Measurements from ENCODE around the gene TEX44.

Gene TEX44

DNA sequence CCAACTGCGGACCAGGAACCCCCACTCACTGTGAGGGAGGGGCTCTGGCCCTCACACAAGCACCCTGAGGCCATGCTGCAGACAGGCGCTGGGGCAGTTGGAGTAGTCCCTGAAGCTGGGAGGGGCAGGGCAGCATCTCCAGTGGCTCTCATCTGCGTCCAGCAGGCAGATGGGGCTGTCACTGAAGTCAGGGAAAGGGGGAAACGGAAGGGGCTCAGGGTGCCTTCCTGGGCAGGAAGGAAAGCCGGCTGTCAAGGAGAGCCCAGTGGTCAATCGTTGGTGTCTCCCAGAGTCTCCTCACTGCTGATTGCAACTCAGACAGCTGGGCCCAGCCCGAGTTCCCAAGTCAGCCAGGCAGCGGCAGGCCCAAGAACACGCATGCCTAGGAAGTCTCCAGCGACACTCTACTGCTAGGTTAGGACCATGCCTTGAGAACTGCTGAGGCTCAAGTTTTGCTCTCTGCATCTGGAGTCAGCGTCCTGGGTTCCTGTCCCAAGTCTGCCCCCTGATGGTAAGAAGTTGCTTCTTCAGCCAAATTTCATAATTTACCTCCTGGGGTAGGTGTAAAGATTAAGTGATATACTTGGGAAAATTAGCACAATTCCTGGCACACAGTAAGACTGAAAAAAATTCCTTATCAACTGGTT lies 35.0 kb upstream of the TEX44 start:
- TF ChIP-seq, protein P1, sequence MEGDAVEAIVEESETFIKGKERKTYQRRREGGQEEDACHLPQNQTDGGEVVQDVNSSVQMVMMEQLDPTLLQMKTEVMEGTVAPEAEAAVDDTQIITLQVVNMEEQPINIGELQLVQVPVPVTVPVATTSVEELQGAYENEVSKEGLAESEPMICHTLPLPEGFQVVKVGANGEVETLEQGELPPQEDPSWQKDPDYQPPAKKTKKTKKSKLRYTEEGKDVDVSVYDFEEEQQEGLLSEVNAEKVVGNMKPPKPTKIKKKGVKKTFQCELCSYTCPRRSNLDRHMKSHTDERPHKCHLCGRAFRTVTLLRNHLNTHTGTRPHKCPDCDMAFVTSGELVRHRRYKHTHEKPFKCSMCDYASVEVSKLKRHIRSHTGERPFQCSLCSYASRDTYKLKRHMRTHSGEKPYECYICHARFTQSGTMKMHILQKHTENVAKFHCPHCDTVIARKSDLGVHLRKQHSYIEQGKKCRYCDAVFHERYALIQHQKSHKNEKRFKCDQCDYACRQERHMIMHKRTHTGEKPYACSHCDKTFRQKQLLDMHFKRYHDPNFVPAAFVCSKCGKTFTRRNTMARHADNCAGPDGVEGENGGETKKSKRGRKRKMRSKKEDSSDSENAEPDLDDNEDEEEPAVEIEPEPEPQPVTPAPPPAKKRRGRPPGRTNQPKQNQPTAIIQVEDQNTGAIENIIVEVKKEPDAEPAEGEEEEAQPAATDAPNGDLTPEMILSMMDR (IDR thresholded peaks at IDR 0.05; ENCODE audit: insufficient read depth, low read length, poor library complexity, severe bottlenecking), result peak; percentile 73
- no peak overlapping the region for H3K4me3 ChIP-seq (replicated peaks; ENCODE audit: low read depth, low read length)
- DNase-seq (ENCODE audit: extremely low read depth, insufficient read length), result peak; percentile 62
- no peaks in the 10 kb centered on the region for H3K27me3 ChIP-seq (replicated peaks; ENCODE audit: control insufficient read depth, insufficient read depth, low read length)
- no peaks in the 10 kb centered on the region for H3K36me3 ChIP-seq (ENCODE audit: control insufficient read depth, insufficient read depth, low read length)

DNA sequence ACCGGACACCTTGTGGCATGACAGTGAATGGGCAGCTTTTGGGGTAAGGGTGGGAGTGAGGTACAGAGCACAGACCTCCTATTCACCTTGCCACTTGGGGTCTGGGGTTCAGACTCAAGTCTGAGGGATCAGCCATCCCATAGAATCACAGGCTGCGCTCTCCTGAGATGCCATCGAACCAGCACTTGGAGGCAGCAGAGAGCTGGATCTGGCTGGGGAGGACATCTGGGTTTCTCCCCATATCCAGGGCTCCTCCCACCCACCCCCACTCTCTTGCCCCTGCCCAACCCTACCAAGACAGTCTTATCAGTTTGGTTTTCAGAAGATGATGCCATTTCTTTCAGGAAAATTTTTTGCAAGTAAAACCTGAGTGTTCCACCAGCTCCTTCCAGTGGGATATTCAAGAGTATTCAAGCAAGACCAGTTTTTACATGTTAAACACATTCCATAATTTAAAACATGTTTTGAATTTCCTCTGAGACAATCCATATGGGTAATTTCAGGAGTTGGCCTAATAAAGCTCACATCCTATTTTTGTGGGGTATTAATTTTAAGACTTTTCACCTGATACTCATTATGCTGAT lies 29.2 kb upstream of the TEX44 start:
- Histone ChIP-seq H3K4me3 (replicated peaks; ENCODE audit: low read depth, low read length) (no peak overlapping the region), H3K27me3 (replicated peaks; ENCODE audit: control insufficient read depth, insufficient read depth, low read length) (no peaks in the 10 kb centered on the region), H3K36me3 (ENCODE audit: control insufficient read depth, insufficient read depth, low read length) (no peaks in the 10 kb centered on the region)
- DNase-seq (ENCODE audit: extremely low read depth, insufficient read length), result no peak
- TF ChIP-seq, protein P1 (IDR thresholded peaks at IDR 0.05; ENCODE audit: insufficient read depth, low read length, poor library complexity, severe bottlenecking), result peak; percentile 83

DNA sequence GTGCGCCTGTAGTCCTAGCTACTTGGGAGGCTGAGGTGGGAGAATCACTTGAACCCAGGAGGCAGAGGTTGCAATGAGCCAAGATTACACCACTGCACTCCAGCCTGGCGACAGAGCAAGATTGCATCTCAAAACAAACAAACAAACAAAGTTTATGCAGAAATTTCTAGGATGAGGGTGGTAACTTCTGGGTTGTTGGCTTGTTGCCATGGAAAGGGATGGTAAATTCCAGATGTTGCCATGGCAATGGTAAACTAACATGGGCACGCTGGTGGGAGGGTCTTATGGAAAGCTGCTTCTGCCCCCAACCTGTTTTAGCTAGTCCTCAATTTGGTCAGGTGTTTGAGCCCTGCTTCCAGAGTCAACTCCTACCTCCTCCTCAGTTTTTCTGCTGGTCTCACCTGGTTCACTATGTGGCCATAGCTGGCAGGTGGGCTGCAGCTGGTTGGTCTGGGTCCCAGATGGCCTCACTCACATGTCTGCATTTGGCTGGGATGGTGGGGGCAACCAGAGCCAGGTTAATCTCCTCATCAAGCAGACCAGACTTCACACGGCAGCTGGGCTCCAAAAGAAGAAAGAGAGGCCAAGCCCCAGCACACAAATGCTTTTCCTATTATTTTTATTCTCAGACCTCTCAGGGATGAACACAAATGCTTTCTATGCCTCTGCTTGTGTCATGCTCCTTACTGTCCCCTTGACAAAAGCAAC lies 26.6 kb upstream of the TEX44 start:
- Histone ChIP-seq H3K4me3 (replicated peaks; ENCODE audit: low read depth, low read length) (no peak overlapping the region), H3K36me3 (ENCODE audit: control insufficient read depth, insufficient read depth, low read length) (no peaks in the 10 kb centered on the region), H3K27me3 (replicated peaks; ENCODE audit: control insufficient read depth, insufficient read depth, low read length) (no peaks in the 10 kb centered on the region)
- TF ChIP-seq, protein P1 (IDR thresholded peaks at IDR 0.05; ENCODE audit: insufficient read depth, low read length, poor library complexity, severe bottlenecking), result no peak
- no peak for DNase-seq (ENCODE audit: extremely low read depth, insufficient read length)

DNA sequence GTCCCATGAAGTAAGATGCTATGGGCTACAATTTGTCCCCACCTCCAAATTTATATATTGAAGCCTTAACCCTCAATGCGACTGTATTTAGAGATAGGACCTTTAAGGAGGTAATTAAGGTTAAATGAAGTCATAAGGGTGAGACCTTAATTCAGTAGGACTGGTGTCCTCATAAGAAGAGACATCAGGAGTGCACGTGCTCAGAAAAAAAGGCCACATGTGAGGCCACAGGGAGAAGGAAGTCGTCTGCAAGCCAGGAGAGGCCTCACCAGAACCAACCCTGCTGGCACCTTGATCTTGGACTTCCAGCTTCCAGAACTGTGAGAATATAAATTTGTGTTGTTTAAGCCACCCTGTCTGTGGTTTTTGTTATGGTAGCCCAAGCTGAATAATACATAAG lies 25.5 kb upstream of the TEX44 start:
- no peak for DNase-seq (ENCODE audit: extremely low read depth, insufficient read length)
- Histone ChIP-seq H3K4me3 (replicated peaks; ENCODE audit: low read depth, low read length) (no peak overlapping the region), H3K27me3 (replicated peaks; ENCODE audit: control insufficient read depth, insufficient read depth, low read length) (no peaks in the 10 kb centered on the region), H3K36me3 (ENCODE audit: control insufficient read depth, insufficient read depth, low read length) (no peaks in the 10 kb centered on the region)
- TF ChIP-seq, protein P1 (IDR thresholded peaks at IDR 0.05; ENCODE audit: insufficient read depth, low read length, poor library complexity, severe bottlenecking), result no peak

DNA sequence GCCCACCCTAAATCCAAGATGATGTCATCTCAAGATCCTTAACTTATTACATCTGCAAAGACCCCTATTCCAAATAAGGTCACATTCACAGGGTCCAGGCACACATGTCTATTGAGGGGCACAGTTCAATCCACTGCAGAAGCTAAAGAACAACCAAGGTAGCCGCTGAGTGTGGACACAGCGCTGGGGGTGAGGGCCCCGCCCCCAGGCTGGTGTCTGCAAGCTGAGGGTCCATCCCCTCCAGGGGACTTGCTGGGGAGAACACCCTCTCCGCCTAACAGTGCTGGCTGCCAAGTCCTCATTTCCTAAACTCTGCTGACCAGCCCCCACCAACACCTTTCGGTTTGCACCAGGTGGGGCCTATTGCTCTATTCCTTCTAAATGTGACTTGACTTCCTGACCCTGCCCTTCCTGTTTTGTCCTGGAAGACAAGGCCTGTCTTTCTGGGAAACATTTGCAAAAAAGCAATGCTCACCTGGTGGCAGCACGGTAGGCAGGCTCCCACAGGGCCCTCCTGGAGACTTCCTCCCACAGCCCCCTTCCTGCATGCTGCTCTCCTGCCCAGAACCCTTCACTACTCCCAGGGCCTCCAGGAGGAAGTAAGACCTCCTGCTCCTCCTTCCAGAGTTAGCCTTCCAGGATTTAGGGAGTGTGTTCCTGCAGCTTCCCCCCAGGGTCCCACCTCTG lies 24.4 kb upstream of the TEX44 start:
- Histone ChIP-seq H3K4me3 (replicated peaks; ENCODE audit: low read depth, low read length) (no peak overlapping the region), H3K36me3 (ENCODE audit: control insufficient read depth, insufficient read depth, low read length) (no peaks in the 10 kb centered on the region), H3K27me3 (replicated peaks; ENCODE audit: control insufficient read depth, insufficient read depth, low read length) (no peaks in the 10 kb centered on the region)
- TF ChIP-seq, protein P1 (IDR thresholded peaks at IDR 0.05; ENCODE audit: insufficient read depth, low read length, poor library complexity, severe bottlenecking), result no peak
- DNase-seq (ENCODE audit: extremely low read depth, insufficient read length), result no peak

All from GM06990 (cell line).